ENCODE measurements around the gene GALNT14.

GRCh38 chr2:31047599-31047998 is 90.6 kb downstream of the GALNT14 start:
- no peak for TF ChIP-seq CTCF (IDR thresholded peaks at IDR 0.05)
- no peak for TF ChIP-seq POLR2AphosphoS5 (IDR thresholded peaks at IDR 0.05)
